Suprapubic skin (tissue), 4 donors: ENCODE results near the gene NINJ1. TPM values are rescaled to one million over a fixed set of nuclear protein-coding genes. Genes with fewer than 3 reads are reported as not detected.

Experiments
- DNase-seq, 2 donors: peaks; one replicate each; pipeline ENCODE4 v3.0.0-alpha.2; 2019; ENCODE audit warnings: low spot score in 2 of 2
- H3K27ac ChIP-seq: fragments of 200-600 bp; sonication (generic); one replicate; pipeline ENCODE4 v1.5.1; 2019
- H3K27me3 ChIP-seq: fragments of 200-600 bp; sonication (generic); one replicate; pipeline ENCODE4 v1.5.1; 2019
- H3K36me3 ChIP-seq: fragments of 200-600 bp; sonication (generic); one replicate; pipeline ENCODE4 v1.5.1; 2019
- H3K4me1 ChIP-seq: fragments of 200-600 bp; sonication (generic); one replicate; pipeline ENCODE4 v1.5.1; 2019
- H3K4me3 ChIP-seq: fragments of 200-600 bp; sonication (generic); one replicate; pipeline ENCODE4 v1.5.1; 2019; ENCODE audit warnings: mild to moderate bottlenecking
- H3K9me3 ChIP-seq: fragments of 200-600 bp; sonication (generic); one replicate; pipeline ENCODE4 v1.5.1; 2019
- EP300 ChIP-seq: sonication (generic); formaldehyde crosslinking; IDR thresholded peaks from one replicate; pipeline ENCODE4 v1.6.1; 2017; ENCODE audit warnings: antibody characterized with exemption
- POLR2A ChIP-seq, 2 donors: fragments of 450-650 bp; IDR thresholded peaks; one replicate each; pipeline ENCODE4 v1.6.1; 2017; ENCODE audit warnings: antibody characterized with exemption in 2 of 2, mild to moderate bottlenecking in 2 of 2, moderate library complexity in 2 of 2
- POLR2AphosphoS5 ChIP-seq, 3 donors: sonication (generic); formaldehyde crosslinking; IDR thresholded peaks; one replicate each; pipeline ENCODE4 v1.6.1; 2017; ENCODE audit warnings: antibody characterized with exemption in 3 of 3
- WGBS: methylation state at CpG from one replicate; pipeline ENCODE4 v1.1.5; 2018; 5-methylcytosine and 5-hydroxymethylcytosine counted together
- total RNA-seq, 4 donors: library from RNA; depleted of rRNA; stranded (reverse); fragments of >200 nt; gene quantifications; one replicate each; pipeline ENCODE4 v1.1.0, GENCODE V29; 2016
- TF ChIP-seq, protein P1 (sequence below), 2 donors: fragments of 200-600 bp in 1 of 2; fragments of 450-650 bp in 1 of 2; sonication (generic) in 1 of 2; IDR thresholded peaks; one replicate each; pipeline ENCODE4 v1.5.1; 2016 to 2019; ENCODE audit warnings: antibody characterized with exemption in 2 of 2, mild to moderate bottlenecking in 1 of 2, moderate library complexity in 1 of 2

NINJ1 gene, protein sequence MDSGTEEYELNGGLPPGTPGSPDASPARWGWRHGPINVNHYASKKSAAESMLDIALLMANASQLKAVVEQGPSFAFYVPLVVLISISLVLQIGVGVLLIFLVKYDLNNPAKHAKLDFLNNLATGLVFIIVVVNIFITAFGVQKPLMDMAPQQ
- 100 to 1,000 TPM in 3 of 4 donors, 10 to 100 TPM in 1; 88.3 to 158 (median 113) TPM for total RNA-seq

DNA sequence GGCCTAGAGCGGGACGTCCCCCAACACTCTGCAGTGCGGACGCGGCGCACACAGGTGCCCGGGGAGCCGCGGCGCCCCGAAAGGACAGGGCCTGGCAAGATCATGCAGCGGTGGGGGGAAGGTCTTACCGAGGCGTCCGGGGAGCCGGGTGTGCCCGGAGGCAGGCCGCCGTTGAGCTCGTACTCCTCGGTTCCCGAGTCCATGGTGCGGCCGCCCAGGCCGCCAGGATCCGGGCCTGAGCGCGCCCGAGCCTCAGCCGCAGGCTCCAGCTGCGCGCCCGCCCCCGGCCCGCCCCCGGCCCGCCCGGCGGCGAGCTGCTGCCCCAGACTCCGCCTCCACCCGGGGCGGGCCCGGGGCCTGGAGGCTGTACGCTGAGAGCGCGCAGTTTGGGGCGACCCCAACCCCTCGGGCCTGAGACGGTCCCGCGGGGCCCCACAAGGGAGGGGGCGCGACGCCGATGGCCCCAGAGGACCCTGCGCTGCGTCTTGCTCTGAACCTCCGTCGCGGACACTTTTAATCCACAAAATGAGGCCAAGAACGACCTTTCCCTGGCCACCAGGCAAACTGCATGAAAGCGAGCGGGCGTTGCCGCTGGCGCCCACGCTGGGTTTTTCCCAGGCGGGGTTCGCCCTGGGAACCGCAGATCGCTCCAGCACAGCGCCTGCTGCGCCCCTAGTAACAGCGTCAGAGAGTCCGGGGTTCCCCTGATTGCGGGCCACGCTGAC, at the start of gene NINJ1:
Gene NINJ1 (minus strand): TSS at position 237 of the 725 bp plus-strand sequence. CDS start 34 bp downstream, at position 203.
- Histone ChIP-seq H3K4me3 (peak within 1 kb of the TSS; percentile 82), H3K36me3 (no peaks in the 10 kb centered on the region), H3K27me3 (no peaks in the 10 kb centered on the region), H3K9me3 (no peaks in the 10 kb centered on the region), H3K4me1 (peaks cover 81% of the 10 kb centered on the region), H3K27ac (peak within 1 kb of the TSS; percentile 94)
- TF ChIP-seq POLR2A (IDR thresholded peaks at IDR 0.05) = peak in 1 of 2 donors; percentile 73
- TF ChIP-seq, protein P1, sequence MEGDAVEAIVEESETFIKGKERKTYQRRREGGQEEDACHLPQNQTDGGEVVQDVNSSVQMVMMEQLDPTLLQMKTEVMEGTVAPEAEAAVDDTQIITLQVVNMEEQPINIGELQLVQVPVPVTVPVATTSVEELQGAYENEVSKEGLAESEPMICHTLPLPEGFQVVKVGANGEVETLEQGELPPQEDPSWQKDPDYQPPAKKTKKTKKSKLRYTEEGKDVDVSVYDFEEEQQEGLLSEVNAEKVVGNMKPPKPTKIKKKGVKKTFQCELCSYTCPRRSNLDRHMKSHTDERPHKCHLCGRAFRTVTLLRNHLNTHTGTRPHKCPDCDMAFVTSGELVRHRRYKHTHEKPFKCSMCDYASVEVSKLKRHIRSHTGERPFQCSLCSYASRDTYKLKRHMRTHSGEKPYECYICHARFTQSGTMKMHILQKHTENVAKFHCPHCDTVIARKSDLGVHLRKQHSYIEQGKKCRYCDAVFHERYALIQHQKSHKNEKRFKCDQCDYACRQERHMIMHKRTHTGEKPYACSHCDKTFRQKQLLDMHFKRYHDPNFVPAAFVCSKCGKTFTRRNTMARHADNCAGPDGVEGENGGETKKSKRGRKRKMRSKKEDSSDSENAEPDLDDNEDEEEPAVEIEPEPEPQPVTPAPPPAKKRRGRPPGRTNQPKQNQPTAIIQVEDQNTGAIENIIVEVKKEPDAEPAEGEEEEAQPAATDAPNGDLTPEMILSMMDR (IDR thresholded peaks at IDR 0.05) = no peak
- TF ChIP-seq POLR2AphosphoS5 (IDR thresholded peaks at IDR 0.05) = peak in 2 of 3 donors; percentile 18 to 34
- TF ChIP-seq EP300 = no peak
- WGBS = 0% methylated on average over 14 of the region's 78 CpGs
- peak in 1 of 2 donors; percentile 84 for DNase-seq

DNA sequence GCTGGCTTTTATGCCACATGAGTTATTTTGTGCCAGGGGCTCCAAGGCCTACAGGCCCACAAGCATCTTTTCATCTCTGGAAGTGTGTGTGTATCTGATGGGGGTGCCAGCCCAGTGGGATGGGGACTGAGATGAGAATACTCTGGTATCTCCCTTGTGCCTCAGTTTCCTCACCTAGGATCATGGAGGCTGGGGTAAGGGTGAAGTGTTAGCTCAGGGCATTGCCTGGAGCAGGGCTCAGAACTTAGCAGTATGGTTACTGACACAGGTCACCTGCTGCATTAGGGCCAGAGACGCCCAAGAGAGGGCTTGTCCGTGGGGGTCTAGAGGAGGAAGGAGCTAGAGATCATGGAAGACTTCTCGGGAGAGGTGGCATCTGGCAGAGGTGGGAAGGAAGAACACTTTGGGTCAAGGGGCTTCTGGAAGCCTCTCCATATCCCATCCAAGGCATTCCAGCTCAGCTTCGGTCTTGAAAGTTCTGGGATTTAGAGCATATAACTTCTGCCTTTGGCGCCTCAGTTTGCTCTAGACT, 49.1 kb upstream of the NINJ1 start:
- Histone ChIP-seq H3K4me3 (peak overlapping the region; percentile 69), H3K27me3 (peaks cover 20% of the 10 kb centered on the region), H3K4me1 (peaks cover 44% of the 10 kb centered on the region), H3K36me3 (no peaks in the 10 kb centered on the region), H3K9me3 (no peaks in the 10 kb centered on the region), H3K27ac (no peak overlapping the region)
- 91% methylated on average over 5 of the region's 5 CpGs for WGBS
- DNase-seq = no peak
- TF ChIP-seq POLR2AphosphoS5 (IDR thresholded peaks at IDR 0.05) (no peak), EP300 (no peak), POLR2A (IDR thresholded peaks at IDR 0.05) (no peak)
- TF ChIP-seq, protein P1 (IDR thresholded peaks at IDR 0.05) = no peak

DNA sequence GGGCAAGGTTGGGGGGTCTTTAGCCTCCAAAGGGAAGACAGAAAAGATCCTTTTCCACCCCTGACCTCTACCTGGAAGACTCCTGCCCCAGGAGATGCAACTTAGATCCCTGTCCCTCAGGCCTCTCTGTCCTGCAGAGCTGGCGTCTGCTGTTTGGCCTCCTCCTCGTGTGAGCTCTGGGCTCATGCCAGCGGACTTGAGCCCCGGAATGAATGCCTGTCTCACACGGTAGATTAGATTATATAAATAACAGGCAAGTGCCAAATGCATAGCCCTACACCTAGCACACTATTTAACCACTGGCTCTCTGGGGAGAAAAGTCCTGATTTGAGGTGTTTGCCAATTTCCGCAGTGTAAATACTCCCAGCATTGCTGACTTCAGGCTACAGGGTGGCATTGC, 48.5 kb upstream of the NINJ1 start:
- peaks cover 20% of the 10 kb centered on the region for H3K27me3 ChIP-seq
- no peaks in the 10 kb centered on the region for H3K9me3 ChIP-seq
- peaks cover 41% of the 10 kb centered on the region for H3K4me1 ChIP-seq
- no peak overlapping the region for H3K27ac ChIP-seq
- TF ChIP-seq POLR2AphosphoS5 (IDR thresholded peaks at IDR 0.05) (no peak), EP300 (no peak), POLR2A (IDR thresholded peaks at IDR 0.05) (no peak)
- TF ChIP-seq, protein P1 (IDR thresholded peaks at IDR 0.05) = no peak
- H3K4me3 ChIP-seq = no peak overlapping the region
- no peak for DNase-seq
- H3K36me3 ChIP-seq = no peaks in the 10 kb centered on the region
- 87% methylated on average over 6 of the region's 6 CpGs for WGBS

DNA sequence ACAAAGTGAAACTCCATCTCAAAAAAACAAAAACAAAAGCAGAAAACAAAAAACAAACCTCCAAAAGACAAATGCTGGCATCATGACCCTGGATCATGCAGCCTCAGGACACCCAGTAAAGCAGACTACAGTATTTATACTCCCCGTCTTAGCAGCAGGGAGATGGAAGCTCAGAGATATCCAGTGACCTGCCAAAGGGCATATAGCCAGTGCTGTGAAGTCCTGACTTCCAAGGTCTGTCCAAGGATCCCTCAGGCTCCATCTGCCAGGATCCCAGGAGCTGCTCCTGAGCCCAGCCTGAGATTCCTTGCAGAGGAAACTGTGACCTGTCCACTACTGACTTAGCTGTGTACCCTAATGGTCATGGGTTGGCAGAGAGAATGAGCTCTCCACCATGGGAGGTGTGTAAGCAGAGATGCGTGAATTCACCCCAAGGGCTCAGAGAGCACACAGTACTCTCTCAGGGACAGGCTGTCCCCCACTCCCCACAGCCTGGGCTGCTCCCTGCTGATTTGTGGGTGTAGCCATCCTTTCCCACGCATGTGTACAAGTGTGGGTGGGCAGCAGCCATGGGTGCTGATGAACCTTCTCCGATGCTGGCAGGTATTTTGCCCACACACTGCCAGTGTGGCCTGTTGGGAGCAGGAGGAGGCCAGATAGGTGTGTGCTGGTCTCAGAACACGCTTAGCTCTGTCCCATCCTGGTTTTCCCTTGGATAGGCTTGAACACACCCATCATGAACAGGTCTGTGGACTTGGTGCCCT, 47.8 kb upstream of the NINJ1 start:
- no peak for TF ChIP-seq EP300
- no peak for TF ChIP-seq POLR2A (IDR thresholded peaks at IDR 0.05)
- TF ChIP-seq, protein P1 (IDR thresholded peaks at IDR 0.05) = no peak
- no peak overlapping the region for H3K27ac ChIP-seq
- H3K4me3 ChIP-seq = no peak overlapping the region
- no peaks in the 10 kb centered on the region for H3K36me3 ChIP-seq
- no peaks in the 10 kb centered on the region for H3K9me3 ChIP-seq
- WGBS = 78% methylated on average over 3 of the region's 5 CpGs
- H3K4me1 ChIP-seq = peaks cover 36% of the 10 kb centered on the region
- peaks cover 20% of the 10 kb centered on the region for H3K27me3 ChIP-seq
- DNase-seq = no peak
